Upper lobe of left lung (tissue), 4 donors: ENCODE results near the gene SPOCK1.

ENCODE experiments used
- CTCF ChIP-seq, 6 experiments: fragments of 450-650 bp in 4 of 6; fragments of 200-600 bp in 2 of 6; sonication (generic) in 2 of 6; IDR thresholded peaks; one replicate each; pipeline ENCODE4 v1.5.1; 2016 to 2019; ENCODE audit warnings: antibody characterized with exemption in 6 of 6
- POLR2A ChIP-seq, 4 donors: fragments of 450-650 bp; IDR thresholded peaks; one replicate each; pipeline ENCODE4 v1.5.1; 2016 to 2017; ENCODE audit warnings: antibody characterized with exemption in 4 of 4, mild to moderate bottlenecking in 2 of 4

- TF ChIP-seq CTCF (IDR thresholded peaks at IDR 0.05): no peak
- no peak for TF ChIP-seq POLR2A (IDR thresholded peaks at IDR 0.05)
These were observed 114.1 kb downstream of the SPOCK1 start for GRCh38 chr5:137385064-137385463.
